GM21360 (cell line): Measurements from ENCODE around the gene BICC1.
"Not testable (repeated sequence)": the region's sequence is repeated elsewhere in the genome, so short reads cannot be mapped to it uniquely, and the experiment has no call there.

ENCODE experiments used
- ATAC-seq: cut with Tn5 transposase; IDR thresholded peaks from one replicate; pipeline ENCODE4 v1.9.1; 2021; ENCODE audit warnings: mild to moderate bottlenecking, moderate library complexity; ENCODE audit not compliant: unreplicated experiment

BICC1 gene

DNA sequence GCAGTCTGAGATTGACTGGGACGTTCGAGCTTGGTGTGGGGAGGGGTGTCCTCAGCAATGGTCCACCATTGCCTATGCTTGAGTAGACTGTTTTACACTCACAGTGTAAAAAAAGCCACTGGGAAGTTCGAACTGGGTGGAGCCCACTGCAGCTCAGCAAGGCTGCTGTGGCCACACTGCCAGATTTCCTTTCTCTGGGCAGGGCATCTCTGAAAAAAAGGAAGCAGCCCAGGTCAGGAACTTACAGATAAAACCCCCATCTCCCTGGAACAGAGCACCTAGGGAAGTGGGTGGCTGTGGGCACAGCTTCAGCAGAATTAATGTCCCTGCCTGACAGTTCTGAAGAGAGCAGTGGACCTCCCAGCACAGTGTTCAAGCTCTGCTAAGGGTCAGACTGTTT lies 80.3 kb downstream of the BICC1 start:
- ATAC-seq: no peak

DNA sequence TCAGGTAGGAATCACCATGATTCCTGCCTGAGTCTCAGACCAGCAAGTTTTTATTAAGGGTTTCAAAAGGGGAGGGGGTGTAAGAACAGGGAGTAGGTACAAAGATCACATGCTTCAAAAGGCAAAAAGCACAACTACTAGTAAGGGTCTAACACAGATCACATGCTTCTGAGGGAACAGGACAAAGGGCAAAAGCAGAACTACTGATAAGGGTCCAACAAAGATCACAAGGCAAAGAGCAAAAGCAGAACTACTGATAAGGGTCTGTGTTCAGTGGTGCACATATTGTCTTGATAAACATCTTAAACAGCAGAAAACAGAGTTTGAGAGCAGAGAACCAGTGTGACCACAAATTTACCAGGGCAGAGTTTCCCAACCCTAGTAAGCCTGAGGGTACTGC lies 84.5 kb downstream of the BICC1 start:
- ATAC-seq: not testable (repeated sequence)

GRCh38 chr10:58599927-58600553 lies 87.4 kb downstream of the BICC1 start:
- ATAC-seq: no peak

GRCh38 chr10:58608351-58608750 lies 95.7 kb downstream of the BICC1 start:
- no peak for ATAC-seq

- no peak for ATAC-seq
Observed at GRCh38 chr10:58608826-58609531, 96.3 kb downstream of the BICC1 start.

- ATAC-seq: no peak
Observed at GRCh38 chr10:58609532-58610150, 97.0 kb downstream of the BICC1 start.

GRCh38 chr10:58615237-58615935 lies 102.7 kb downstream of the BICC1 start:
- ATAC-seq: no peak

GRCh38 chr10:58618158-58618676 lies 105.5 kb downstream of the BICC1 start:
- no peak for ATAC-seq

- no peak for ATAC-seq
Observed at GRCh38 chr10:58621379-58622077, 108.9 kb downstream of the BICC1 start.

DNA sequence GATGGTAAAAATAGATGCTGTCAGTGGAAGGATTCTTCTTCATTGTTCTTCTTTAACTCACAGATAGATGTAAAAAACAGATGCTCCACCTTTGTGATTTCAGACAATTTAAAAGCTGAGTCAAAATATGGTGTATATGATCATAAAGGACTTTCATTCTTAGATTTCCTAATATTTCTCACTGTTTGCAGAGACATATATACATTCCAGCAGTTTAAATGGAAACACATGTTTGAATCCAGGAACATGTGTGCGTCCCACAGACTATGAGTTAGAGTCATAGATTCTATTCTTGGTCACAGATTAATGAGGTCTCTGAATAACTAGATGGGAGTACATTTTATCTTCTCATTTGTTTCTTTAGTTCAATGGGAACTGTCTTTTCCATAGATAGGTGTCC lies 109.6 kb downstream of the BICC1 start:
- no peak for ATAC-seq

DNA sequence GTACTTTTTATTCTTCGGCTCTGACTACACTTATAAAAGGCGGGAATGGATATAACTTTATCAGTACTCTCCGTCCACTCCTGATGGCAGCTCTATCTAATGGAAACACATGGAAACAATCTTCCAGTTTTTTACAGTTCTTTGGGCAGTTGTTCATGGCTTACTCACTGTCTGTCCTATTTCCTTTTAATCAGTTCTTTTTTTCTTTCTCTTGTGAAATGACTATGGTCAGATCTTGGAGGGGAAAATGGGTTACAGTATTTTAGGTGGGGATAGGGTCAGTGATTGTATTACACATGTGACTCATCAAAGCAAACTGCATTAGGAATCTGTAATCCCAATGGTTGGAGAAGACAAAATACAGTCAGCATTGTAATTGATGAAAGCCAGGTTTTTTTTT lies 112.4 kb downstream of the BICC1 start:
- ATAC-seq: no peak

DNA sequence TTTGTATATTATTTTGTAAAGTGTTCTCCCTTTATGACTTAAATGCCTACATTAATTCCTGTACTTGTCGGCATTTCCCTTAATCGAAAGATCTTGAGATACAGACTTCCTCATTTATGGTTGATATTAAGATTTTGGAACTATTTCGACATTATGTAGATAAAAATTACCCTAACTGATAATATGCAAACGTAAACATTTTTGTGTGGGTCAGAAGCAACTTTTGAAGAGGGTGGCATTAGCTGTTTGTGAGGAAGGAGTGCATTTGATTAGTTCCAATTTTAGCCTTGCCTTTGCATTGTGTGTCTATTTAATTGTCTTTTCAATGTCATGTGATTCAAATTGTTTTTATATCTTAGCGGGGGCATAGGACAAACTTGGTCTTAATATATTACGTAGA lies 114.7 kb downstream of the BICC1 start:
- no peak for ATAC-seq

DNA sequence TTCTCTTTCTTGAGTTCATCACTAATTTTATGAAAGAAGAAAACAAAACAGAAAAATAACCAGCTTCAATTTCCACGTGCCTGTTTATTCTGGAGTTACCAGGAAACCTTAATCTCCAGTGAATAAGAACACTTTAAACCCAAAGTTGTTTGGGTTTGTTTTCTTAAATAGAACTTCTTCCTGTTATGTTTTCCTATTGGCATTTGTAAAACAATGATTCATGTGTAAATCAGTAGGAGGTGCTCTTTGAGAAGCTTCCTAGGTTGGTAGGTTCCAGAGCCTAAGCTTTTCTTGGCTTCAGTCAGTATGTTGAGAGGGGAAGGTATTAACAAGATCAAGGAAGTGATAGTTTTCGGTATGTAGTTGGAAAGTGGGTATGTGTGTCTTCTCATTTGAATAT lies 119.0 kb downstream of the BICC1 start:
- ATAC-seq: no peak

- no peak for ATAC-seq
Observed at GRCh38 chr10:58632216-58632615, 119.5 kb downstream of the BICC1 start.

GRCh38 chr10:58637352-58637751 lies 124.7 kb downstream of the BICC1 start:
- ATAC-seq: no peak

DNA sequence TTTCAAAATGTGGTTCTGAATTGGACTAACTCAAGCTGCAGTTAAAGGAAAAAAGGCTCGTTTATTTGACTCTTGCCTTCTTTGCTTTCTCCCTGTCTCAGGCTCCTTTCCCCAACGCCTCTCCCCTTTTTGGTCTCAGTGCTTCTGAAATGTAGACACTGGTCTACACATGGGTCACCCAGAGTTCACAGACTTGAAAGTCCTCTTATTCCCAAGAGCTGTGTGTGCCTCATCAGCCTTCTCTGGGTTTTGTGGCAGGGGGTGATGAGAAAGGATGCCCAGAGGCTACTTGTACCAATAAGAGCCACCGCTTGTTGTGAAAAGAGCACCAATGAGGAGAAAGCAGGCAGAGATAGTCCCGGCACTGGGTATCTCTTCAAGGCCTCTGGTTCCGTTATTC lies 125.7 kb downstream of the BICC1 start:
- ATAC-seq: no peak

DNA sequence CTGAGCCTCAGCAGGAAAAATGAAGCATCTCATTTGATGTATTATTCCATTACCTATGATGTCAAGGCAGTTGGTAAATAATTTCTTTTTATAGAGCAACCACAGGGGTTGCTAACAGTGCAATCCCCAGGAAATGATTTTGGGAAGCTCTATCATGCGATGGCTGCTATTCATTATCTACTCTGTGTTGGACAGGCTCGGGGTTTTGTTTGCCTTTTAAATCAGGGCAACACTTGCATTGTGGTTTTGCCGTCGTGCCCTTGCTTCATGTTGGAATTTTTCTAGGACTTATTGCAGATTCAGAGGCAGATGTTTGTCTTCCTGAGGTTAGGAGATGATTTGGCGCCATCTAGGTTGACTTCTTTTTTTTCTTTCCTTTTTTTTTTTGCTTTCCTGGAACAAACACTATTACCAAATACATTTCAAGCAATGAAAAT lies 128.4 kb downstream of the BICC1 start:
- no peak for ATAC-seq

DNA sequence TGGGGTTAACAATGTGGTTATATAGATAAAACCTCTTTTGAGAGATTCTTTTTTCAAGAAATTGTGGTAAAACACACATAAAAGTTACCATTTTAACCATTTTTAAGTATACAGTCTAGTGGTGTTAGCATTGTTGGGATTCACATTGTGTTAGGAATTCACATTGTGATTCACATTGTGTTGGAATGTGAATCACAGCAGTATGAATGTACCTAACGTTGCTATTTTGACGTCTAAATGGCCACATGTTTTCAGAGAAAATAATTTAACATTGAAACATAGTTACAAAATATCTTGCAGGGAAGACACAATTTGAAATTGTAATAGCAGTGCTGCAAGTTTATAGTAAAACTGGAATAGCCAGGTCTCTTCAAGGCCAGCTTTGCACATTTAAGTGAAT lies 129.0 kb downstream of the BICC1 start:
- no peak for ATAC-seq

DNA sequence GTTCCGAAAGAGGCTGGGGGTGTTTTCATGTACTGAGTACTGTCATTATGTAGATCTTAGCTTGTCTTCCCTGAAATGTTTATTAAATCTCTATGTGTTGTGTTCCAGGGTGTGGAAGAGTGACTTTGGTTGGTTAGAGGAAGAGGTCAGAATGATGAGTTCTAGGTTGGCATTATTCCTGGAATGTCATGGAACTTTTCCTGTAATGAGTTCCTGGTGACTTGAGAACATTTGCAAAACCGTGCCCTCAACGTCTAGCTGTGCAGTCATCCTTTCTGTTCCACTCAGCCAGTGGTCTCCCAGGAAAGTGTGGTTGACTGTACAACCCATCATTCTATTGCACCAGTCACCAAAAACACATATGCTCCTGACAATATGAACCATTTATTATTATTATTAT lies 129.6 kb downstream of the BICC1 start:
- ATAC-seq: no peak

DNA sequence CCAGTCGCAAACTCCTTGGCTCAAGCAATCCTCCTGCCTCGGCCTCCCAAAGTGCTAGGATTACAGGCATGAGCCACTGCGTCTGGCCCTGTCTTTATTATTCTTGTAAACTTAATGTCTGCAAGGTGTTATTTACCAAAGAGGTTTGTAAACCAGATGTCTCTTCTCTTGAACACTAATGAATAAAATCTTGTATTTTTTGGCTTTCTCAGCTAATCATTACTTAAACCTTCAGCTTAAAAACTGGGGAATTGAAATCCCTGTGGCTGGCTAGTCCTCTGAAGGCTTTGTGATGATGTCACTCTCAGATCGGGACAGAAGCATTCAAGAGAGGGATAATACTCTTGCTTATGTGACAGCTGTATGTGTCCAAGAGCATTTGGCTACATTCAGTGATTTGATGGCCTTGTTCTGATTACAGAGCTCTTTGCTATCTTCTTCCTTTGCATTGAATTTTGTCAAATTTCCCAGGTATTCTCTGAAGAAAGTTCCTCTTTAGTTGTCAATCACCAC lies 130.3 kb downstream of the BICC1 start:
- ATAC-seq: no peak

- no peak for ATAC-seq
Observed at GRCh38 chr10:58644311-58644710, 131.6 kb downstream of the BICC1 start.
